ENCODE data around the gene PSPN.

PSPN gene, protein sequence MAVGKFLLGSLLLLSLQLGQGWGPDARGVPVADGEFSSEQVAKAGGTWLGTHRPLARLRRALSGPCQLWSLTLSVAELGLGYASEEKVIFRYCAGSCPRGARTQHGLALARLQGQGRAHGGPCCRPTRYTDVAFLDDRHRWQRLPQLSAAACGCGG

DNA sequence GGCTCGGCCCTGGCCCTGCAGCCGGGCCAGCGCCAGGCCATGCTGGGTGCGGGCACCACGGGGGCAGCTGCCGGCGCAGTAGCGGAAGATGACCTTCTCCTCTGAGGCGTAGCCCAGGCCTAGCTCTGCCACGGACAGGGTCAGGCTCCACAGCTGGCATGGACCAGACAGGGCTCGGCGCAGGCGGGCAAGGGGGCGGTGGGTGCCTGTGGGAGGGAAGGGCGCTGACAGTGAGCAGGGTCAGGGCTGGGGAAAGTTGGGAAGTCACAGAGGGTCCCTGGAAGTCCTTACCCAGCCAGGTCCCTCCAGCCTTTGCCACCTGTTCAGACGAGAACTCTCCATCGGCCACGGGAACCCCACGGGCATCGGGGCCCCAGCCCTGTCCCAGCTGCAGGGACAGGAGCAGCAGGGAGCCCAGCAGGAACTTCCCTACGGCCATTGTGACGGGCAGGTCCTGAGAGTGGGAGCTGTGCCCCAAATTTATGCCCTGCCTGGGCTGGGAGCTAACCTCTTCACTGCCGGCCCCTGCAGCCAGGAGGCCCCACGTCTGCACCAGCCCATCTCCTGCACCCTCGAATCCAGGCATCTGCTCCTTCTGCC is at the start of gene PSPN:
Gene PSPN, minus strand, starts transcription at position 523 of the 600 bp plus-strand sequence. Its CDS starts 84 bp downstream, at position 439.
- no peak for DNase-seq

DNA sequence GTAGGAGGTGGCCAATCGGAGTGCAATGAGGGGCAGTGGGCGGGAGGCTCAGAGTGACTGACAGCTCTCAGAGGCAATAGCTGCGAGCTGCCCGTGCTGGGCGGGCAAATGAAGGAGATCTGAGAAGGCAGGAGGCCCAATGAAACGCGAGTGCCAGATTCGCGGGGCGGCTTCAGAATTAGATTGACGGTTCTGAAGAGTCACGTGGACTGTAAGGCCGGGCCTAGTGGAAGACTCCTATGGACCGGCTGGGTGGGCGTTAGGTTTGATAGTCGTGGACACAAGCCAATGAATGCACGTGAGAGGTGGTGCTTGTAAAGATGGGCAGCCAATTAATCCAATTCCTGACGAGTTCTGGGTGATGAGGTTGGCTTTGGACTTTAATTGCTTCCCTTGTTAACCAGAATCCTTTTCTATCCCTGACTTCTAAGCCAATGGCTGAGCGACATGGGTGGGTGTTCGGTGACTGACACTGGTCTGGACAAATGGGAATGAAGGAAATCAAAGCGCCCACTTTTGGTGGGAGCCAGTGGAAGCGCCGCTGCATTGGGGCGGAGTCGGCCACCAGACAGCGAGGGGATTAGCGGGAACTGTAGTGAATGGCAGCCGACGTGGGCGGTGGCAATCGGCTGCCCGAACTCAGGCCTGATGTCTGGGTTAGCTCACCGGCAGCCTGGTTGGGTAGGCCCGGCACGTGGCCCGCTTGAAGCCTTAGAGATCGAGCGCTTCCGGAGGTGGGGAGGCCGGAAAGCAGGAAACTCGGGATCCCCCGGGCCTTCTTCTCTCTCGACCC is 49.4 kb upstream of the PSPN start:
- peak; percentile 94 to 100 (median 100) for DNase-seq

DNA sequence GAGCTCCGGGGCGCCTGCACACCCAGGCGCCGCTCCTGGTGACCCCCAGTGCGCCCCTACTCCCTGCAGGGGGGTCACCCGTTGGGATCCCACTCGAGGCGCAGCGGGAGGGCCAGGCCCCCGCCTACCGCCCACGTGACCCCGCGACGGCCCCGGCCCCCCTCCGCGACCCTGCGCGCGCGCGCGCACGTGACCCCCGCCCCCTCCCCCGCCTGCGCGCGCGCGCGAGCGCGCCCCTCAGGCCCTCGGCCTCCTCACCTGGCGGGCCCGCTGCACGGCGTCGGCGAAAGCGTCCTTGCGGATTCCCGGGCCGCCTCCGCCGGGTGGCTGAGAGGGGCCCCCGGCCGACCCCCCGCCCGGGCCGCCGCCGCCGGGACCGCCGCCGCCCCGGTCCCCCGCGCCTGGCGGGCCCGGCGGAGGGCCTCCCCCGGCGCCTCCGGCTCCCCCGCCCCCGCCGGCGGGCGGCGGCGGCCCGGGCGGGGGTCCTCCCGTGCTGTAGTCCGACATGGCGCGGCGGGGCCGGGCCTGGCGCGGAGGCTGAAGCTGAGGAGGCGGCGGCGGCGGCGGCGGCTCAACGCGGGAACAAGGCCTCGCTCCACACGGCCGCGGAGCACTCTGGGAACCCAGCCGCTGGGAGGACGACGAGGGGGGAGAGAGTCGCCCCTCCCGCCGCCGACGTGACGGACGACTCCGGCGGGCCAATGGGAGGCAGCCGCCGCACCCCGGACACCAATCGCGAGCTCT is 48.6 kb upstream of the PSPN start, which contains the start of gene KHSRP:
Gene KHSRP, minus strand, starts transcription at position 617 of the 744 bp plus-strand sequence. Its CDS starts 110 bp downstream, at position 507.
- DNase-seq: peak in 4 of 58 donors; percentile 11 to 31 (median 25)

DNA sequence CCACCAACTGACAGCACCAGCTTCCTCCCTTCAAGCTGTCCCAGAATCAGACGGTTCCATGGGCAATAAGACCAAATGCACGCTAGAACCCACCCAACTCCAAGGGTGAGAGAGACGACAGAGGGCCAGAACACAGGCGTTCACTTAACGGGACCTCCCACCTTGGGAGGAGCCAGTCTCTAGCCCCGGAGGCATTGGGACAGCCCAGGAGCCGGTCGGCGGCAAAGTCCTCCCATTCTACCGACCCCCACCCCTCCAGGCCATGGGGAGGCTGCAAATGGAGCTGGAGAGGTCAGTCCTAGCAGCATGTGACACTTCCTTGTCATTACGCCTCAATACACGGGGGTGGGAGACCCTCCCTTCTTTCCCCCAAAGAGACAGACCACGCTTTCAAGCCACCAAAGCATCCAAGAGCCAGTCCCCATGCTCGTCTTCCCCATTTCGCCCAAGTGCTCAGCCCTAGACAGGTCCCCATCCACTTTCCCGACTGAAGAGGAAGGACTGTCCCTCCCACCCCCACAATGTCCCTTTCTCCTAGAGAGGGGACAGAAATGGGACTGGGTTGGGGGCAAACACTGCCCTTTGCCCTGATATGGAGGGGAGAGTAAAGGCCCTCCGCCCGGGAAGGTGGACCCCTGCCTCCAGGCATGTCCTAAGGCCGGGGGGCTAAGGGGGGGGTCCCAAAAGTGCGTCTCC is 47.9 kb upstream of the PSPN start:
- DNase-seq: no peak

DNA sequence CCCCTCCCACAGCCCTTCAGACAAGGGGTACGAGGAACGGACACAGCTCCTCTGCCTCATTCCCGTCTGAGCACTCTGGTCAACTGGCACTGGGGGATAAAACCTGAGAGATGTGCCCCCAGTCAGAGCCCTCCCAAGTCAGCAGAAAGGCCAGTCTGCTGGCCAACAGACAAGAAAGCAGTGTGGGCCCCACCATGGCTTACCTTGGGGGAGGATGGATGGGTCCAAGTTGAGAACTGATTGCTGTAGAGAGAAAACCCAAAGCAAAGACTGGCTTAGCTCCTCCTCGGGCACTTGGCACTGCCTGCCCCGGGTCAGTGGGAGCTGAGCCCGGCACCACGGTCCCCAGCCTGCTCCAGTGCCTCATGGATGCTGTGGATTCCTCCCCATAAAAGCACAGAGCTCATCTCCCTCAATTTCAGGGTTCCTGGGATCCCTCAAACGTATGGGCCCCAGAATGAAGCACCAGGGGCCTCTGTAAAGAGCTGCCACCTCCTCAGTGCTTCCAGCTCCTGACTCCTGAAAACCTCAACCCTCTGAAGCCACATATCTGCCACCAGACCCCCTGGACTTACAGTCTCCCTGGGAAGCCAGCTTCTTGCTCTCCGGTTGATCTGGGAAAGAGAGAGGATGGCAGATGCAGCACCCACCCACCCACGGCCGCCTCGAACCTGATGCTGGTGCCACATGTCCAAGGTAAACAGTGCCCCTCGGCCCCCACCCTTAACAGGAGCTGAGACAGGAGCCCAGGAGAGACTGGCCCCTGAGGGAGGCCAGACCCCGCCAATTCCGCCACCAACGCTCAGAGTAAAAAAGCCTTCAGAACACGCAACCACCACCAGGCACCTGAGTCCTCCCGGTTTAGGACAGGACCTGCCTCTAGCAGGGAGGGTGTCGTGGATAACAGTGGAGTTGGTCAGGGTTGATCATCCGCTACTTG is 45.6 kb upstream of the PSPN start:
- no peak for DNase-seq

DNA sequence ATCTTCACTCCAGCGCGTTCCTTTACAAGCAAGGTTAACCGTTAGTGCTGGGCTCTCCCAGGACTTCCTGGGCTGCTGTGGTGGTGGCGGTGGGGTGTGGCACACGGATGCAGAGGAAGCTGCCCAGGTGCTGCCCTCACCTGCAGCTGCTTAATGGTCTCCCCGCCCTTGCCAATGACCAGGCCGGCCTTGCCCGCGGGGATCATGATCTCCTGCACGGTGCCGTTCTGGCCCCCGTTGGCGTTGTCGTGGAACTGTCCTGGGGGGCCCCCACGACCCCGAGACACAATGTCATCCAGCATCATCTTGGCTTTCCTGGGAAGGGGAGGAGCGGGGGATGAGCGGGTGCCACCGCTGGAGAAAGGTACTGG is 42.8 kb upstream of the PSPN start:
- no peak for DNase-seq

DNA sequence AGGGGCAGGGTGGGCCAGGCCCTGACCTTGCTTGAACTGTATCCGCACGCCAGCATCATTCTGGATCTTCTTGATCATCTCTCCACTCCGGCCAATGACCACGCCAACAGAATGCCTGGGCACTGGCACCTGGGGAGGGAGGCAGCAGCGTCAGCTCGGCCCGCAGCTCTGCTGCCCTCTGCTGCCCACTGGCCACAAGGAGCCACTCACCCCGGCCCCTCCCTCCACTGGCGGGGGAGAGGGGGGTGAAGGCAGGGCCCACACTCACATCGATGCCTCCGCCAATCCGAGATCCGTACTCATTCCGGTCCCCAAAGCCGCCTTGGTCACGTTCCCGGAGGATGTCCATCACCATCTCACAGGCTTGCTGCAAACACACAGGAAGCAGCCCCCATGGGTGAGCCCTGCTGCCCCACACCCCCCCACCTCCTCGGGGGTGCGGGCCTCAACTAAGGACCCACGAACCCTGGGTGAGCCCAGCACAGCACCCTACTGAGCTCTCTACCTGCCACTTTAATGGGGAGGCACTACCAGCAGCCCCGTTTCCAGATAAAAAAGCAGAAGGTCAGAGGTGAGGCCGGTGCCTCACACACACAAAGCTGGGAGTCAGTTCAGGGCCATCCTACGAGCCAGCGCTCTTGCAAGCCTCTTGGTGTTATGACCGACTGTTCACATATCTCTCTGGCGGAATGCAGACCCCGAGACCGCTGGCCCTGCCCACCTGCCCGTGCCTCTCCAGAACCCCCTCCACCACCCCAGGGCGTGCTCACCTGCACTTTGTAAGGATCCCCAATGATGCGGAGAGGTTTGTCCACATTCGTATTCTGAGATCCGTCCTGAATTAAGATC is 42.2 kb upstream of the PSPN start:
- DNase-seq: peak in 38 of 58 donors; percentile 4 to 63 (median 38)

DNA sequence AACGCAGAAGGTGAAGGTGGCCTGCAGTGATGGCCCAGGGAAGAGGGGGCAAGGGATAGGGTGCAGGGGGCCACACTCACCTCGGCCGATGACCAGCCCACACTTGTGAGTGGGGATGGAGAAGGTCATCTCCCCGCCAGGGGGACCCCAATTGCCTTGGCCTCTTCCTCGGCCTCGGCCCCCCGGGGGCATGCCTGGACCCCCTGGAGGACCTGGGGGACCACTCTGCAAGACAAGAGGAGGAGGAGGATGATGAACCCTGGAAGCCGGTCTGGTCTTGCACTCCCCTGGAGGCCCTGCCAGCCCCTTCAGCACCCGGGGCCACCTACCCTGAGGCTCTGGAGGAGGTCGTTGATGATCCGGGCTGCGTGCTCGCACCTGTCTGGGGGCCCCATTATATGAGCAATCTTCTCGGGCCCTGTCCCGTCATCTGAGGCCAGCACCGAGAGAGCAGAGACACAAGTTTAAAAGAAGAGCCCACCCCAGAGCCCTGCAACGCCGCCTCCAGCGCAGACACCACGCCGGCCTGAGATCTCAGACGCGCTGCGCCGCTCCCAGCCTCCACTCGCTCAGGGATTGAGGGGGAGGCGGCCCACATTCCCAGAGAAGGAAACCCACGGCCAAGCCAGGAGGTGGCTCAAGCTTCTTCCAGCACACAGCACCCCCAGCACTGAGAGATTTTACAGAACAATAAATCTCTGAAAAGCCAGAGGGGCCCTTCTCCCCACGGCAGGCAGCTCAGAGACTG is 41.1 kb upstream of the PSPN start:
- DNase-seq: no peak

DNA sequence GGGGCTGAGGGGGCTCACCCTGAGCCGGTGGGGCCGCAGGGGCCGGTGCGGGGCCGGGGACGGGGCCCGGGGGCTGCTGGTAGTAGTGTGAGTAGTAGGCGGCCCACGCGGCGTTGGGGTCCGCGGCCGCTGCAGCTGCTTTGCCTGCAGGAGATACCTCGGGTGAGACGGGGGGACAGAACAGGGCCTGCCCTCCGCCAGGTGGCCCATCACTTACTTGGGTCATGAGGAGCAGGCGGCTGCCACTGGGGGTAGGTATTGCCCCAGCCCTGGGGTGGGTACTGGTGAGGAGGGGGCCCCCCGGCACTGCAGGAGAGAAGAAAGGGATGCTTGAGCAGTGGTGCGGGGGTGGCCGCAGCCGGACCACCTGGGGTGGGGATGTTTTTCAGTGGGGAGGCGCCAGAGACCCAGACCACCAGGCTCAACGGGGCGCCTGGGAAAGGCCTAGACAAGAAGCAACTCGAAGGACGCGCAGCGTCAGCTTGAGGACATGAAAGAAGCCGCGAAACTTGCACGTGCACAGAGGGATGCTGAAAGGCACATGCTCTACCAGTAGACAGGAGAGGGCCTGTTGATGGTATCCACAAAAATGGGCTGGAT is 40.0 kb upstream of the PSPN start:
- DNase-seq: no peak

DNA sequence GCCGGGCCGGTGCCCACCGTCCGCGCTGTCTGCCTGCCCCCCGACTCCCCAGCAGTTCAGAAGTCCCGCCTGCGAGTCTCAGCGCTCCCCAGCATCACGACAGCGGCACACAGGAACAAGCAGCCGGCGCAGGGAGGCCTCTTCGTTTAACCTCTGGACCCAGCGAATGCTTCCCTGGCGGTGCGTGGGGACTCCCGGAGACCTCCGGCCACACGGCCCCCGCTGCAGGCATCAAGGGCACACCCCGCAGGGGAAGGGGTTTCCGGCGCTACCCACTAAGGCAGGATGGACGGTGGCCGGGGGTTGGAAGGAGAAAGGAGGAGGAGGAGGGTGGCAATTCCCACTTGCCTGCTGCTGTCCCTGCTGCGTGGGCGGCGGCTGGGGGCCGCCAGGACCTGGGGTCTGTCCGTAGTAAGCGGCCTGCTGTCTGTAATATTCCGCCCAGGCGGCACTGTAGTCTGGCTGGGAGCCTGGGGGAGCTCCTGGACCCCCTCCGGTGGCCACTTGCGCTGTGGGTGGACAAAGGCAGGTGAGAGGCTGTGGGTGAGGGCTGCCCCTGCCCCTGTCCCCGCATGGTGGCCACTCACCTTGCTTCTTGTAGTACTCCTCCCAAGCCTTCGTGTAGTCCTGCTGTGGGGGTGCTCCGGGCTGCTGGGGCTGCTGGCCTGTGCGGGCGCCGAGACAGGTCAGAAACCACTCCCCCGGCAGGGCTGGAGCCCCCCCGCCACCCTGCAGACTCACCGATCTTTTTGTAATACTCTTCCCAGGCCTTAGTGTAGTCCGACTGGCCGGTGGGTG is 39.3 kb upstream of the PSPN start:
- no peak for DNase-seq

DNA sequence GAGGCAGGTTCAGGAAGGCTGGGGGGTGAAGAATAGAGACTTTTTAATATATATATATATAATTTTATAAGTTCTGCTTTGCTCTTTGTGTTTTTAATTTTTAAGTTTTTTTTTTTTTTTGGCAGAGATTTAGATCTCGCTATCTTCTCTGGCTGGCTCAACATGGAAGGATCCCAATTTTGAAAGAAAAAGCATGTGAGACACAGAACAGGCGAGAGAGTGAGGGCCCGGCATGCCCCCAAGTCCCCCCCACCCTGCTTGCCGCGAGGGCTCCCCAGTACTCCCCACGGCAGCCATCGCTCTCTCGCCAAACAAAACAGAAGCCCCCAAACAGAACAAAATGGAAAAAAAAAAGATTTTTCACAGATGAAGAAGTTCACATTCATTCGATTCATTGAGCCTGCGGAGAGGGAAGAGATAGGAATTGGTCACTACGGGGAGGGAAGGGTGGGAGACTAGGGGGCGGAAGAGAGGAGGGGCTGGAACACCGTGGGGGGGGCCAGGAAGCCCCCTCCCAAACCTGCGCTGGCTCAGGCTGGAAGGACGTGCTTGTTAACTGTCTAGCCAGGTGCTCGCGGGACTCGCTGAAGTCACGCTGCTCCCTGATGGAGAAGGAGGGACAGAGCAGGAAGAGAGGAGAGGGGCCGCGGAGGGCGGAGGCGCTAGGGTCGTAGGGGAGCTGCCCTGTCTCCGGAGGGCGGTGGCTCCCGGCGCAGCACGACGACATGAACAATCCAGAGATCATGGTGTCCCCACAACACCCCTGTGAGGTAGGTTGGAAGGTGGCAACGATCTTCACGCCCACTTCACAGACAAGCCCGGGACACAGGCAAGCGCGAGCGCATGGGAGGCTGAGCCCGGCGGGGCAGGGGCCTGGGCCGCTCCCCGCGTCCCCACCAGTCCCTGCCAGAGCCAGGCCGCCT is 38.2 kb upstream of the PSPN start:
- no peak for DNase-seq

DNA sequence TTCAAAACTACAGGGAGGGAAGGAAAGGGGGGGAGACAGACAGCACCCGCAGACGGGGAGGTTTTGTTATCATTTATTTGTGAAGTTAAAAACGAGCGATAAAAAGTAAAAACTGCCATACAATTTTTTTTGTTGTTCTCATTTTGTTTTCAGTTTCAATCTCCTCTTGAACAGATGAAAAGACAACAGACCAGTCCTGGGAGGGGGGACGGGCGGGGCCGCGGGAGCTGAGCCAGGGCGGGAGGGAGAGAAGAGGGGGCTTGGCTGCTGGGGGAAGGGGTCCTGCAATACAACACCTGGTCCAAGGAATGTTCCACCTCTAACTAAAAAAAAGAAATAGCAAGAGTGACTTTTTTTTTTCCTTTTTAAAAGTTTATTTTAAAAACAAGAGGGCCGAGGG is 37.6 kb upstream of the PSPN start:
- no peak for DNase-seq

DNA sequence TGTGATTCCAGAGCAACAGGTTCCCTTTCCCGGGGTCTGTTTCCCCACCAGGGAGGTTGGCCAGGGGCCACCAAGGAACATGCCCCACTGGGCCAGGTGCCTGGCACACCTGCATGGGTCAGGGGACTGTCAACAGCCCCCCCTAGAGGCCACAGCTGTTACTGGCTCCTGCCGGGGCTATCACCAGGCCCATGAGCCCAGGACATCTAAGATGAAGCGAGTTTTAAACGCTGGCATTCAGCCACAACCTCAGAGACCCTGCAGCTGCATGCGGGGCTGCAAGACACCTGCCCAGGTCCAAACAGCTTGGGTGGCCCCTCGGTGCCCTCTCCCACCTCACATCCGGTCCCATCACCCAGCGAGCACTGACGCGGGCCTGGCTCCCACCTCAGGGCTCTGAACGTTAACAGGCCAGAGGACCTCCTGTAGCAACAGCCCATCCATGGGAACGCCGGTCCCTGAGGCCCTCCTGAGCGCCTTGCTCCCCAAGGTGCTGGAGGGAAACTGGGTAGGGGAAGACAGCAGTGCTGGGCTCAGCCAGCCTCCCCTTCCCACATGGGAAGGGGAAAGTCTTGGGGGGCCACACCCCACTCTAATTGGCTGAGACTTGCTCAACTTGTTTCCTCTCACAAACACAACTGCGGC is 36.8 kb upstream of the PSPN start:
- peak in 1 of 58 donors; percentile 13 for DNase-seq

DNA sequence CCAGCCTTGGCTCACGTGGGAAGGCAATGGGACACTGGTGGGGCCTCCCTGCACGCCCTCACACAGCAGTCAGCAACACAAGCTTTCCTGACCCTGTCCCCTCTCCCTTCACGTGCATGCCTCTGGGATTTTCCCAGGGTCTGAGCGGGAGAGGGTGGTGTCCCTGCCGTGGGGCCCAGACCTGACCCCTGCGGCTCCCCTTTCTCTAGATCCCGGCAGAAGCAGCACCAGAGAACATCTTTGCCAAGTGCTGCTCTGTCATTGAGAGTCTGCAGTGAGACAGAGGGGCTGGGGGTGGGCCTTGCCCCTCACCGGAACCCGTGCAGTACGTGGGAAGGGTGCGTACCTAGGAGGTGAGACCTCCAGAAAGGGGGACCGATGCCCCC is 36.3 kb upstream of the PSPN start:
- no peak for DNase-seq

DNA sequence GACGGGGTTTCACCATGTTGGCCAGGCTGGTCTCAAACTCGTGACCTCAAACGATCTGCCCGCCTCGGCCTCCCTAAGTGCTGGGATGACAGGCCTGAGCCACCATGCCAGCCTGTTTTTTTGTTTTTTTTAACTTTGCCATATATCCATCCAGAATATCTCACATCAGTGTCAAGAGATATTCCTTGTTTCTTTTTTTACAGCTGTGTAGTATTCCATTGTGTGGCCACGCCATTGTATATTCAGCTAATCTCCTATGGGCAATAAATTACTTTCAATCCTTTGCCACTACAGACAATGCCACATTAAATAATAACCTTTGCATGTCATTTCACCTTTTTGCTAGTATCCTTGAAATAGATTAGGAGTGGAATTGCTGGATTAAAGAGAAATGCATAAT is 33.6 kb upstream of the PSPN start:
- DNase-seq: no peak

Measured in anterior cingulate cortex (tissue), 58 donors.